ENCODE measurements around the gene TLCD3B. TPM values are rescaled to one million over a fixed set of nuclear protein-coding genes. Genes with fewer than 3 reads are reported as not detected.

TLCD3B gene
- total RNA-seq, 4 donors from 2014 or later = not detected

DNA sequence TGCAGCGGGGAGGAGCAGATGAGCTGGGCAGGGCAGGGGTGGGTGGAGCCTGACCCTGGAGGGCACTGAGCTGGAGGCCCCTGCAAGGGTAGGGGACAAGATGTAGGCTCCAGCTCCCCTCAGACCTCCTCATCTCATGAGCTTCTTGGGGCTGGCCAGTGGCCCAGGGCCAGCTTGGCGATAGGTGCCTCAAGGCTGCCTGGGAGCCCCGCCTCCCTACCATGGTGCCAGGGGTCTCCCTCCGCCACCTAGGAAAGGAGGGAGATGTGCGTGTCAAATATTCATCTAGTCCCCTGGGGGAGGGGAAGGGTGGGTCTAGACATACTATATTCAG, 39.5 kb downstream of the TLCD3B start:
- TF ChIP-seq CTCF (IDR thresholded peaks at IDR 0.05) (no peak), POLR2A (IDR thresholded peaks at IDR 0.05) (no peak)
- WGBS, 2 donors = 80 to 87% methylated on average over 4 to 5 of the region's 5 CpGs
- intact Hi-C loops (cut with DNase I; ENCODE audit: low total_unique reads) = no loop called here

GRCh38 chr16:29990883-29991570, 40.0 kb downstream of the TLCD3B start:
- TF ChIP-seq CTCF (IDR thresholded peaks at IDR 0.05) = no peak
- TF ChIP-seq POLR2A (IDR thresholded peaks at IDR 0.05) = no peak
- intact Hi-C loops (cut with DNase I; ENCODE audit: low total_unique reads) = no loop called here
- no peak for DNase-seq (ENCODE audit: low spot score in 2 of 2)
- WGBS, 2 donors = 95% methylated on average over 12 to 31 of the region's 35 CpGs
- no peak overlapping the region for H3K4me3 ChIP-seq (ENCODE audit: low read depth, poor library complexity, severe bottlenecking)

More for the DNA sequence above, 39.5 kb downstream of the TLCD3B start:
- no peak overlapping the region for H3K4me3 ChIP-seq (ENCODE audit: low read depth, poor library complexity, severe bottlenecking)
- DNase-seq (ENCODE audit: low spot score in 2 of 2) = no peak

DNA sequence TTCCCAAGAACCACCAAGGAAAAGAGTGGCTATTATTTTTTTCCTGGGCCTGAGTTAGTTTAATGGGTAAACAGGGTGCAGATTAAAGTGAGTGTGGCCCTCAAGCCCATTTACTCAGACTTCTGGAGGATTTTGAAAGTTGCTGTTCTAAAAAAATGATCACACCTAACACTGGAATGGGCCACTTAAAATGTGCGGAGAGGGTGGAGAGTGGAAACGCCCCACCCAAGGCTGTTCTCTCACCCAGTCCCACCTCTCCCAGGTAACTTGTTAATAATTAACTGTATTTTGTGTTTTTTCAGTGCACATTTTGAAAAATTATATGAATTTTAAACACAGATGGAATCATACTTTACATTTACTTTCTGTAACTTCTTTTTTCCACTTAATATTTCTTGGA, 41.0 kb downstream of the TLCD3B start:
- DNase-seq (ENCODE audit: low spot score in 2 of 2) = no peak
- H3K4me3 ChIP-seq (ENCODE audit: low read depth, poor library complexity, severe bottlenecking) = no peak overlapping the region
- TF ChIP-seq POLR2A (IDR thresholded peaks at IDR 0.05) (no peak), CTCF (IDR thresholded peaks at IDR 0.05) (no peak)
- intact Hi-C loops (cut with DNase I; ENCODE audit: low total_unique reads) = no loop called here
- 88 to 89% methylated on average over 2 of the region's 2 CpGs for WGBS, 2 donors

DNA sequence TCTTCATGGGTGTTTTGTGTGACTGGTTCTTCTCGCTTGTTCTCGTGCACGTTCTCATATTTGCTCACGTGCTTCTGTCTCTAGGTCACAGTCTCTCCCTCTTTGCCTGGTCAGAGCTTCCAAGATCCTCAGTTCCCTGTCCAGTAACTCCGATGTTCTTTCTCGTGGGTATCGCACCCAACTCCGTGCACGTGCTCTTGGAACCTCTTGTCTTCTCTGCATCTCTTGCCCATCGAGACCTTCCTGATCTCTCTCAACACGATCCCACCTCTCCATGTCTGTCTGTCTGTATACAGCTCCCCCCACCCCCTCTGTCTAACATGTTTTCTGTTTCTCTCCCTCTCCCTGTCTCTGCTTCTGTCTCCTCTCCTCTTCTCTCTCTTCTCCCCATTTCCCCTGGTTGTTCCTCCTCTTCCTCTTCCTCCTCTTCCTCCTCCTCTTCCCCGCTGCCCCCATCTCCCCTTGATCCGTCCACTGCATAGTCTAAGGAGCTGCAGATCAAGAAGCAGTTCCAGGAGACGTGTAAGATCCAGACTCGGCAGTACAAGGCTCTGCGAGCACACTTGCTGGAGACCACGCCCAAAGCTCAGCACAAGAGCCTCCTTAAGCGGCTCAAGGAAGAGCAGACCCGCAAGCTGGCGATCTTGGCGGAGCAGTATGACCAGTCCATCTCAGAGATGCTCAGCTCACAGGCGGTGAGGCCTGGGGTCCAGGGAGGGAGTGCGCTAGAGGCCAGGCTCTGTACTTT, 41.8 kb downstream of the TLCD3B start:
- DNase-seq (ENCODE audit: low spot score in 2 of 2) = no peak
- no peak overlapping the region for H3K4me3 ChIP-seq (ENCODE audit: low read depth, poor library complexity, severe bottlenecking)
- intact Hi-C loops (cut with DNase I; ENCODE audit: low total_unique reads) = no loop called here
- TF ChIP-seq CTCF (IDR thresholded peaks at IDR 0.05) = no peak
- TF ChIP-seq POLR2A (IDR thresholded peaks at IDR 0.05) = no peak
- WGBS, 2 donors = 84% methylated on average over 23 of the region's 23 CpGs

DNA sequence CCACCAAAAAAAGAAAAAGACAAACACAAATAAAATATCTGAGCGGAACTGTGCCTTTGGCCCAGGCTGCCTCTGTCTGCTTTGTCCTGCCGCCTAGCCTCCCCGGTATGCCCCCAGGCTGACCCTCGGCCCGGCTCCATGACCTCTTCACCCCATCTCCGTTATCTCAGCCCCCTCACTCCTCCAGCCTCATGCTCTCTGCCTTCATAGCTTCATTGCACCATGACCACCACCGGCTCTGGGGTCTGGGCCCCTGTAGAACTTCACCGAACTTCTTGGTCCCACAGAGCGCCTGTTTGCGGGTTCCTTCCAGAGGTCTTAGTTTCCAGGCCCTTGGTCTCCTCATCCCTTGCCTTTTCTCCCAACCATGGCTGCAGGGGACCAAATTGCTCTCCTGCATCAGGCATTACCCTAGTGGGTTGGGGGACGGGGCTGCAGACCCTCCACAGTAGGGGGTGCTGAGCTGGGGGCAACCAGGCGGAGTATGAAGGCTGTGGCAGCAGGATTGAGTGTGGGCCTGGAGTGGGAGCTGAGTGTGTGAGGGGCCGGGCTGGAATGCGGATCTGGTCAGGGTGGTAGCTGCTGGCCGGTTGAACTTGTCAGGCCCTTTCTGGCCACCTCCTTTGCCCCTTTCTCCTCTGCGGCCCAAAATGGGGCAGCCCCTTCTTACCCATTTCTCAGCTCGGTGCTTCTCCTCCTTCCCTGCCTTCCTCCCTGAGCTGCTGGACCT, 42.6 kb downstream of the TLCD3B start:
- TF ChIP-seq CTCF (IDR thresholded peaks at IDR 0.05) (no peak), POLR2A (IDR thresholded peaks at IDR 0.05) (no peak)
- no peak overlapping the region for H3K4me3 ChIP-seq (ENCODE audit: low read depth, poor library complexity, severe bottlenecking)
- DNase-seq (ENCODE audit: low spot score in 2 of 2) = no peak
- WGBS, 2 donors = 86 to 89% methylated on average over 17 of the region's 17 CpGs
- intact Hi-C loops (cut with DNase I; ENCODE audit: low total_unique reads) = no loop called here
